ENCODE measurements around the gene LINC00632.
"Not testable (repeated sequence)": the region's sequence is repeated elsewhere in the genome, so short reads cannot be mapped to it uniquely, and the experiment has no call there.

Gene LINC00632

GRCh38 chrX:140709421-140709846 is at the start of gene LINC00632:
LINC00632 (plus strand) TSS chrX:140709759.
- DNase-seq, result peak in 2 of 3 experiments; percentile 68 to 83

GRCh38 chrX:140661643-140662042 is 47.9 kb upstream of the LINC00632 start:
- DNase-seq, result peak in 2 of 3 experiments; percentile 30 to 77

DNA sequence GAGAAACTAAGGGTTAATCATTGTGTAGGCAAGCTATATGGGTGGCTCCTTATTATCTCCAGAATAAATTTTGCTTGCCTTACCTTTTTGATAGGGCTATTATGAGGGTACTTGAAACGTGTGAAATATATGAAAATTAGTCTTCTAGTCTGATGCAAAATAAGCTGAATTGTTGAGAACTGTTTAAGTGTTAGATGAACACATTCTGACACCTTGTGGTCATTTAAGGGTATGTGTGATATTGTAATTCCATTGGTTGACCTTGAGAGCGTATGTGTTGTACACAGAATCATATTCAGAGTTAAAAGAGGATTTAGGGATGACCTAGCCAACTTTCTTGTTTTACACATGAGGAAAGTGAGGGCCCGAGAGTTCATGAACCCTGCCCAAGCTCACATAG is 44.6 kb upstream of the LINC00632 start:
- peak in 1 of 3 experiments; percentile 61 for DNase-seq

DNA sequence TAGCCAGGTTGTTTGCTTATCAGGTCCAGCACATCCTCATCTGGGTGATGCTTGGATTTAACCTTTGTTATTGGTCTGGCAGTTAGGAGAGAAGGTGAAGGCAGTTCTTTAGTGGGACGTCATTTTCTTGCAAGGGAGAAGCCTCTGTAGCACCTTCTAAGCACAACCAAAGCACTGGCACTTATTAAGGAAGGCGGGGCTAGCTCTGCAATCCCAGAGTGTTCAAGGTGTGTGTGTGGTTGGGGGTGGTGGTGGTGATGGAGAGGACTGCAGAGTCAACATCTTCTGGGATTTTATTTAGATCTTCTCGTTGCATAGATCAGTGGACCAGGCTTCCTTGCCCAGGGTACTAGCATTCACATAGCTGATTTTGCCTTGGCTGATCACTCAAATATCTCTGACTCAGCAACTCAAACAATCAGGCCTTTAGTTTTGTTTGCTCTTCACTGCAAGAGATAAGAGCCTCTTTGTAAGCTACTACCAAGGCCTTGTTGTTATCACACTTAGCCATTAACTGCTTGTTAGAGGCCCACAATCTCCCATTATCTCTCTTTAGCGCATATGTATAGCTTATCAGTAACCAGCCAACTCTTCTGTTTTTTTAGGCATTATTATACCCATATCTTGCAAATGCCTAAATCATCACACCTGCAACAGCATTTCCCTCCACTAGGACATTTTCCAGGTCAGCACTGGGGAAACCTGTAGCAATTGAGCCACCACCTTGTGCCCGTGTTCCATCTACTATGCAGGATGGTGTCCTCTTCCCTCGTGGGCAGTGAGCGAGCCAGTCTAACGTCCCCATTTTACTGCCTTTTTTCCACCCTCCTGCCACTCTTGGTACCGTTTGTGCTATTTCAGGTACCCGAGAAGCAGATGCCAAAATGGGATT is 36.5 kb upstream of the LINC00632 start:
- DNase-seq, result peak in 1 of 3 experiments; percentile 38

DNA sequence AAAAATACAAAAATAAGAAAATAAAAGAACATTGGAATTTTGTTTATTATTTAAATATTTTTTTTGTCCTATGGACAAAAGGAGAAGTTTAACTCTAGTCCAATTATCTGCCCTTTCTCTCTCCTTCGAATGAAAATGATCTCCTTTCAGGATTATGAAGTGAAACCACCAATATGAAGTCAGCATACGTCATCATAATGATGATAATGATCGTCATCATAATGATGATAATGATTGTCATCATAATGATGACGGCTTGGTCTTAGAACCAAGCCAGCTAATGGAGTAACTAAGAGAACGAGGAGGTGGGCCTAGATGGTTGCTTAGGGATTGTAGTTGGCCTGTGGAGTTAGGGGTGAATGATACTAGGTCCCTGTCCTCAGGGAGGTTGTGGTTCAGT is 21.9 kb upstream of the LINC00632 start:
- DNase-seq, result no peak

GRCh38 chrX:140691596-140691995 is 18.0 kb upstream of the LINC00632 start:
- DNase-seq, result not testable (repeated sequence)

GRCh38 chrX:140697618-140698017 is 11.9 kb upstream of the LINC00632 start:
- no peak for DNase-seq

DNA sequence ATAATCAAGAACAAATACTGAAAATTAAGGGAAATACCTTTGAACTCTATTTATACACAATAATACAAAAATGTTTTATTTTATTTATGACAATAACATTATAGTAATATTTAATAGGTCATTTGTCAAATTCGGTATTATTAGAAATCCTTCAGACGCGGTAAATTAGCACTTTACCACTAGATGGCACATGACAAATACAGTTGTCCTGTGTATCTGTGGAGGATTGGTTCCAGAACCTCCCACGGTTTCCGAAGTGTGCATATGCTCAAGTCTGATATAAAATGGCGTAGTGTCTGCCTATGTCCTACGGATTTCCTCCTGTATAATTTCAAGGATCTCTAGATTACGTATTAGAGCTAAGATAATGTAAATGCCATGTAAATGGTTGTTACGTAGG is 8.1 kb upstream of the LINC00632 start:
- peak in 2 of 3 experiments; percentile 15 to 65 for DNase-seq

- DNase-seq, result peak in 2 of 3 experiments; percentile 50 to 81
Measured at GRCh38 chrX:140710710-140711109, 1.2 kb downstream of the LINC00632 start.

DNA sequence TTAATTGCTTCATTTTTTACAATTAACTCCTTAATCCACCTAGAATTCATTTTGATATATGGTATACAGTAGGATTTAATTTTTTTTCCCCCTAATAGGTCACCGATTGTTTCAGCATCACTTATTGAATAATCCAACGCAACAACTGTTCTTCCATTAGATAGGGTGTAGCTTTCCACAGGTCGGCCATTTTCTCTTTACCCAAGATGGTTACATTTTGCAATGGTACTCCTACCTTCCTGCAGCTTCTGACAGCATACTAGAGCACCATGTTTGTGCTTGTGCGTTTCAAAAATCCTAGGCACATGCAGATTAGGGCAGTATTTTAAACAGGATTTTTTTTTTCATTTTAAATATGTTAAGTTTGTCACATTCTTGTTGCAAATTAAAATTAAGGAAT is 2.3 kb downstream of the LINC00632 start:
- peak in 1 of 3 experiments; percentile 23 for DNase-seq

GRCh38 chrX:140712413-140713173 is 3.0 kb downstream of the LINC00632 start:
- DNase-seq, result peak in 2 of 3 experiments; percentile 43 to 76

GRCh38 chrX:140713174-140713539 is 3.6 kb downstream of the LINC00632 start:
- DNase-seq, result no peak

- no peak for DNase-seq
Measured at GRCh38 chrX:140715787-140716186, 6.2 kb downstream of the LINC00632 start.

DNA sequence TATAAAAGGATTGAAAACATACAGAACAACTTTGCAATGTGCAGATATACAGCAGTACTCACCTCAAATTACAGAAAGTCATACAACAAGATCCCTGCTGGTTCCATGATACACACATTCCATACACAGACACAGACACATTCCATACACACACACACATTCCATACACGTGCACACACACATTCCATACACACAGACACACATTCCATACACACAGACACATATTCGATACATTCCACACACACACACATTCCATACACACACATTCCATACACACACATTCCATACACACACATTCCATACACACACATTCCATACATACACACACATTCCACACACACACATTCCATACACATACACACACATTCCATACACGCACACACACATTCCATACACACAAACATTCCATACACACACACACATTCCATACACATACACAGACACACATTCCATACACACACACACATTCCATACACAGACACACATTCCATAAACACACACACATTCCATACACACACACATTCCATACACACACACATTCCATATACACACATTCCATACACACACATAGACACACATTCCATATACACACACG is 13.7 kb downstream of the LINC00632 start:
- DNase-seq, result no peak

- no peak for DNase-seq
Measured at GRCh38 chrX:140724309-140724708, 14.8 kb downstream of the LINC00632 start.

DNA sequence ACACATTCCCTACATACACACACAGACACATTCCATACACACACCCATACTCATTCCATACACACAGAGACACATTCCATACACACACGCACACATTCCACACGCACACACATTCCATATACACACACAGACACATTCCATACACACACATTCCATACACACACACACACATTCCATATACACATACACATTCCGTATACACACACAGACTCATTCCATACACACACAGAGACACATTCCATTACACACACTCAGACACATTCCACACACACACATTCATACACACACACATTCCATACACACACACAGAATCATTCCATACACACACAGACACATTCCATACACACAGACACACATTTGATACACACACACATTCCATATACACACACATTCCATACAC is 15.2 kb downstream of the LINC00632 start:
- no peak for DNase-seq

DNA sequence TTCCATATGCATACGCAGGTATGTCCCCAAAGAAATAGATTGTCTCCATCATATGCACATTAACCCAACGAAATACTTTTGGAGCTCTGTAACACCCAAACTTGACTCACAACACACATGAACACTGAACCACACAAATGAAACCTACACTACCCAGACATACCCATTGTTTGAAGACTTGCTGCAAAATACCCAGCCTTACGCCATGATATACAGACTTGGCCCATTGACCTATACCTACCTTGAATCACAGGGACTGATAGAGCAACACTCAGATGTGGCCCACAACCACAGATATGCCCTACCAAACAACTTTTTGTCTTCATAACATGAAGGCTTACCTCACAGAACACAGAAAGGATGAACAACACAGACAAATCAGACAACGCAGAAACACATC is 15.9 kb downstream of the LINC00632 start:
- no peak for DNase-seq

DNA sequence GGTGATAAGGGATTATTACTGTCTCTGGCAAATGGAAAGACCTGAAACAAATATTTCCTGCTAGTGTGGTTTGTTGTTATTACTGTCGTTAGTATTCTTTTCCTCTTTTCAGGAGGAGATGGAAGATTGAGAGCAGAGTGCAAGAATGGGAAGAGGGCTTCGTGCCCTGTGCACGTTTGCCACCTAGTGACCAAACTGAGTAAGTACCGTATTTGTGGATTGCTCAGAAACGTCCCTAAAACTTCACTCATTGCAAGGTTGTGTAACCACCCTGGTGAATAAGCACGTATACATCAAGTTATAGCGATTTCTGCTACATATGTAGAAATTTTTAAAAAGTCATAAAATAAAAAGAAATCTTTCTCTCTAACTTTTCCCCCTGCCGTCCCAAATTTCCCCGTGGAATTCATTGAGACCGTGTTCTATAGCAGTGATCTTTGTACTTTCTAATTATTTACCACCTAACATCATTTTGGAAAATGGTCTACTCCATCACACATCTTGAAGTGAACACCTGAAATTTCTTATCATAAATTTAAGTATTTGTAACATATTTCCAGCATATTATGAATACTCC is 24.3 kb downstream of the LINC00632 start:
- peak; percentile 9 to 70 (median 21) for DNase-seq

- no peak for DNase-seq
Measured at GRCh38 chrX:140744085-140744484, 34.5 kb downstream of the LINC00632 start.

DNA sequence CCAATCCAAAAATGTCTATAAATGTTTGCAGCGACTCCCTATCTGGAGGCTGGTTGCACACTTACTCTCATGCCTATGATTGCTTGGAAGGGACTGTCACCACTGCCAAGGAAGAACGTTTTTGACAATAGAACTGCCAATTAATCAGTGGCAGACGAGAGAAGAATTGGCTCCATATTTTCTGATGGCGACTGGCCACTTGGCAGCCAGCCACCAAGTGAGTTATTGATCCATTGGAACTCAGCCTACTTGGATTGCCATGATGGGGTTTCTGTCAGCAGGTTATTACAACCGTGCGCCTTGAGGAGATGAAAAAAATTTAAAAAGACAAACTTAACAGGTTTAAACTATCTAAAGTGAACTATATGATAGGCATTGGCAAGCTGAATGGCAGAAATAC is 47.4 kb downstream of the LINC00632 start:
- peak in 1 of 3 experiments; percentile 14 for DNase-seq

- peak in 2 of 3 experiments; percentile 43 to 78 for DNase-seq
Measured at GRCh38 chrX:140762061-140762460, 52.5 kb downstream of the LINC00632 start.

GRCh38 chrX:140764401-140764919 is 54.9 kb downstream of the LINC00632 start:
- DNase-seq, result peak in 2 of 3 experiments; percentile 32 to 54
